GM12892 (cell line): ENCODE results near the gene RPL37.

ENCODE experiments used
- POLR2A ChIP-seq: IDR thresholded peaks from 2 replicates; pipeline ENCODE4 v1.6.1; 2011; ENCODE audit warnings: low read depth, low read length, control low read depth
- POLR2AphosphoS5 ChIP-seq: IDR thresholded peaks from 2 replicates; pipeline ENCODE4 v1.6.1; 2011; ENCODE audit warnings: low read depth, low read length, control low read depth
- TAF1 ChIP-seq: IDR thresholded peaks from 2 replicates; pipeline ENCODE4 v1.6.1; 2011; ENCODE audit warnings: low read depth, mild to moderate bottlenecking, control low read depth, low read length, borderline replicate concordance

- peak; percentile 70; the same call in 1 of the 2 replicates for TF ChIP-seq POLR2A
- peak; percentile 77 for TF ChIP-seq POLR2AphosphoS5
- peak; percentile 83 for TF ChIP-seq TAF1
These were observed 36.8 kb downstream of the RPL37 start, which contains the start of gene PRKAA1 for GRCh38 chr5:40798012-40798800.
